B cell (primary cell): ENCODE measurements around the gene AREG. TPM values are rescaled to one million over a fixed set of nuclear protein-coding genes. Genes with fewer than 3 reads are reported as not detected.

Source experiments
- ATAC-seq: fragments of 200-7000 bp; cut with Tn5 transposase; one replicate; pipeline ENCODE4 v1.10.0; 2021; ENCODE audit warnings: low read depth, mild to moderate bottlenecking, moderate number of reproducible peaks, moderate library complexity
- CTCF ChIA-PET: fragments of 350-600 bp; sonication (Branson Sonifier 250); formaldehyde crosslinking; loops from one replicate; lab custom pipeline; 2021; ENCODE audit warnings: antibody characterized with exemption, inconsistent platforms; lab: Charles Lee
- POLR2A ChIA-PET: fragments of 350-600 bp; sonication (Branson Sonifier 250); formaldehyde crosslinking; loops from one replicate; lab custom pipeline; 2021; ENCODE audit warnings: antibody characterized with exemption; lab: Charles Lee
- DNase-seq: peaks from one replicate; pipeline ENCODE4 v3.0.0; 2013
- H2AFZ ChIP-seq: 2 replicates; pipeline ENCODE4 v1.6.1; 2012; ENCODE audit warnings: mild to moderate bottlenecking, low read depth, low read length; ENCODE audit not compliant: insufficient read depth, poor library complexity, severe bottlenecking
- H3K27ac ChIP-seq, 2 donors: 1 replicate in 1 of 2; 2 replicates in 1 of 2; pipeline ENCODE4 v1.5.1; 2012 to 2013; ENCODE audit warnings: low read length in 2 of 2, mild to moderate bottlenecking in 2 of 2, moderate library complexity in 1 of 2
- H3K27me3 ChIP-seq, 4 experiments: fragments of 200-600 bp in 1 of 4; sonication (generic) in 1 of 4; replicated peaks in 1 of 4; 1 replicate in 2 of 4; 2 replicates in 2 of 4; pipeline versions ENCODE4 v1.6.1 to v1.7.0; 2013 to 2016; ENCODE audit warnings: low read length in 3 of 4, mild to moderate bottlenecking in 2 of 4, mixed read lengths in 1 of 4, moderate library complexity in 1 of 4; ENCODE audit not compliant: insufficient read depth in 4 of 4, control insufficient read depth in 3 of 4; ENCODE audit errors: control extremely low read depth in 1 of 4
- H3K36me3 ChIP-seq, 2 experiments: replicated peaks in 1 of 2; 1 replicate in 1 of 2; 2 replicates in 1 of 2; pipeline versions ENCODE4 v1.6.1 to v1.7.1; 2013; ENCODE audit warnings: low read length in 1 of 2; ENCODE audit not compliant: insufficient read depth in 2 of 2, control insufficient read depth in 1 of 2; ENCODE audit errors: control extremely low read depth in 1 of 2, extremely low read depth in 1 of 2
- H3K4me1 ChIP-seq, 2 donors: fragments of 200-600 bp in 1 of 2; sonication (generic) in 1 of 2; 1 replicate in 1 of 2; 2 replicates in 1 of 2; pipeline versions ENCODE4 v1.5.1 to v1.6.1; 2013 to 2017; ENCODE audit warnings: low read length in 2 of 2; ENCODE audit not compliant: control insufficient read depth in 2 of 2, insufficient read depth in 2 of 2
- H3K4me2 ChIP-seq: replicated peaks from 2 replicates; pipeline ENCODE3; 2012; ENCODE audit warnings: mild to moderate bottlenecking, low read depth, low read length; ENCODE audit not compliant: poor library complexity, severe bottlenecking
- H3K4me3 ChIP-seq, 5 experiments: fragments of 200-600 bp in 1 of 5; sonication (generic) in 1 of 5; 1 replicate in 3 of 5; 2 replicates in 2 of 5; pipeline versions ENCODE4 v1.5.1 to v1.7.0; 2011 to 2016; ENCODE audit warnings: low read length in 4 of 5, mild to moderate bottlenecking in 4 of 5, low read depth in 2 of 5, control low read depth in 1 of 5, moderate library complexity in 1 of 5; ENCODE audit not compliant: insufficient read depth in 1 of 5; ENCODE audit errors: control extremely low read depth in 1 of 5, extremely low read depth in 1 of 5
- H3K79me2 ChIP-seq: fragments of 200-600 bp; sonication (generic); one replicate; pipeline ENCODE4 v1.6.0; 2016; ENCODE audit warnings: low read length; ENCODE audit not compliant: control insufficient read depth, insufficient read depth
- H3K9ac ChIP-seq: fragments of 200-600 bp; sonication (generic); 2 replicates; pipeline ENCODE4 v1.6.1; 2017; ENCODE audit warnings: mild to moderate bottlenecking, low read length, moderate library complexity
- H3K9me3 ChIP-seq, 3 donors: one replicate each; pipeline versions ENCODE4 v1.6.1 to v1.7.1; 2013; ENCODE audit warnings: low read length in 2 of 3; ENCODE audit not compliant: control insufficient read depth in 2 of 3, insufficient read depth in 1 of 3; ENCODE audit errors: control extremely low read depth in 1 of 3
- H4K20me1 ChIP-seq: 2 replicates; pipeline ENCODE4 v1.6.0; 2012; ENCODE audit warnings: mild to moderate bottlenecking, low read length; ENCODE audit not compliant: insufficient read depth, control insufficient read depth, poor library complexity, severe bottlenecking
- H3K27ac Mint-ChIP-seq: one replicate; pipeline ENCODE4 v1.8.0; 2021; ENCODE audit warnings: mixed read lengths
- H3K27me3 Mint-ChIP-seq: one replicate; pipeline ENCODE4 v1.8.0; 2021; ENCODE audit warnings: mixed read lengths
- H3K4me1 Mint-ChIP-seq: one replicate; pipeline ENCODE4 v1.8.0; 2021; ENCODE audit warnings: mixed read lengths
- H3K4me3 Mint-ChIP-seq: one replicate; pipeline ENCODE4 v1.8.0; 2021; ENCODE audit warnings: mixed read lengths
- H3K9me3 Mint-ChIP-seq: one replicate; pipeline ENCODE4 v1.8.0; 2022; ENCODE audit warnings: mixed read lengths; ENCODE audit not compliant: insufficient read depth
- CTCF ChIP-seq: fragments of 200-600 bp; IDR thresholded peaks from one replicate; pipeline ENCODE4 v1.8.0; 2022; ENCODE audit warnings: antibody characterized with exemption, mild to moderate bottlenecking
- EZH2 ChIP-seq: IDR thresholded peaks from 2 replicates; pipeline ENCODE4 v1.6.1; 2012; ENCODE audit warnings: borderline replicate concordance, low read depth, mild to moderate bottlenecking, moderate library complexity, low read length; ENCODE audit not compliant: insufficient read depth, poor library complexity, severe bottlenecking
- WGBS: methylation state at CpG from one replicate; pipeline ENCODE4 v1.1.5; 2013; ENCODE audit warnings: missing lambda C conversion rate; ENCODE audit not compliant: insufficient coverage; 5-methylcytosine and 5-hydroxymethylcytosine counted together
- intact Hi-C: fragments of 100-400 bp; cut with micrococcal nuclease; formaldehyde crosslinking; loops from one replicate; pipeline ENCODE4 v1.10.0; 2022
- polyA plus RNA-seq: library from polyadenylated mRNA; depleted of rRNA; stranded (reverse); fragments of >200 nt; gene quantifications from 2 replicates; pipeline ENCODE4 v1.2.3, GENCODE V29; 2012
- total RNA-seq, 2 donors: library from RNA; stranded (reverse); fragments of 120-200 nt in 1 of 2; gene quantifications; 1 replicate in 1 of 2; 2 replicates in 1 of 2; pipeline versions ENCODE4 v1.2.3 to v1.2.4, GENCODE V29; 2013 to 2022

AREG gene
- total and polyA plus RNA-seq, 2 donors (not counting 1 experiment from before 2014, with no cell fraction given), result 4.6 to 47.1 TPM

- Histone ChIP-seq H2AFZ (no peak overlapping the region), H3K4me1 (no peaks in the 10 kb centered on the region), H3K9me3 (peaks cover 0 to 3% (median 0%) of the 10 kb centered on the region in 3 donors), H3K4me2 (no peak overlapping the region), H3K4me3 (no peak overlapping the region), H3K27ac (no peak overlapping the region), H3K79me2 (no peaks in the 10 kb centered on the region), H3K9ac (no peak overlapping the region), H3K27me3 (peaks cover 0 to 6% (median 0%) of the 10 kb centered on the region in 4 experiments), H4K20me1 (no peaks in the 10 kb centered on the region), H3K36me3 (no peaks in the 10 kb centered on the region)
- no peak for TF ChIP-seq CTCF
- no peak for TF ChIP-seq EZH2
- H3K9me3 Mint-ChIP-seq, result peaks cover 2% of the 10 kb centered on the region
- no peaks in the 10 kb centered on the region for H3K4me1 Mint-ChIP-seq
- POLR2A ChIA-PET, result no interaction called here
- H3K4me3 Mint-ChIP-seq, result no peak overlapping the region
- H3K27ac Mint-ChIP-seq, result no peak overlapping the region
- H3K27me3 Mint-ChIP-seq, result peaks cover 14% of the 10 kb centered on the region
- no peak for ATAC-seq
- intact Hi-C loops, result no loop called here
- CTCF ChIA-PET, result interaction anchor here (1.0 to 1.3 kb wide), 2 partner anchors 80 to 219 kb away, joined by 3 to 4 read pairs; no protein-coding TSS in a partner anchor
- no peak for DNase-seq
- WGBS, result 100% methylated on average over 1 of the region's 5 CpGs
These were observed 12.0 kb downstream of the AREG start for GRCh38 chr4:74456849-74457395.

GRCh38 chr4:74460833-74461232 is 15.9 kb downstream of the AREG start:
- Mint-ChIP-seq H3K4me1 (no peaks in the 10 kb centered on the region), H3K4me3 (no peak overlapping the region), H3K27ac (no peak overlapping the region), H3K9me3 (peaks cover 2% of the 10 kb centered on the region), H3K27me3 (peaks cover 16% of the 10 kb centered on the region)
- no peak overlapping the region for H3K4me2 ChIP-seq
- ATAC-seq (no peak), DNase-seq (no peak)
- no peak overlapping the region for H3K4me3 ChIP-seq
- no peaks in the 10 kb centered on the region for H3K4me1 ChIP-seq
- TF ChIP-seq EZH2 (no peak), CTCF (no peak)
- H3K79me2 ChIP-seq, result no peaks in the 10 kb centered on the region
- H3K27me3 ChIP-seq, result peaks cover 0 to 6% (median 0%) of the 10 kb centered on the region in 4 experiments
- no peak overlapping the region for H2AFZ ChIP-seq
- H3K36me3 ChIP-seq, result no peaks in the 10 kb centered on the region
- H3K27ac ChIP-seq, result no peak overlapping the region
- H3K9ac ChIP-seq, result no peak overlapping the region
- intact Hi-C loops, result no loop called here
- H3K9me3 ChIP-seq, result peaks cover 0 to 3% (median 0%) of the 10 kb centered on the region in 3 donors
- POLR2A ChIA-PET, result no interaction called here
- CTCF ChIA-PET, result no interaction called here
- no peaks in the 10 kb centered on the region for H4K20me1 ChIP-seq
